GM19238 (cell line): Measurements from ENCODE around the gene TMEM273.

Experiments used
- DNase-seq: peaks from one replicate; pipeline ENCODE4 v3.0.0; 2011; ENCODE audit warnings: low spot score; ENCODE audit not compliant: insufficient read length

TMEM273 gene

GRCh38 chr10:49116509-49117375, 71.4 kb downstream of the TMEM273 start:
- no peak for DNase-seq

GRCh38 chr10:49115796-49116508, 72.2 kb downstream of the TMEM273 start:
- DNase-seq: no peak

- DNase-seq: peak; percentile 30
These were observed 73.0 kb downstream of the TMEM273 start, which contains the start of gene VSTM4 for GRCh38 chr10:49115015-49115795. VSTM4 (minus strand) TSS chr10:49115522; CDS start chr10:49115485, 37 bp downstream.

- no peak for DNase-seq
These were observed 73.5 kb downstream of the TMEM273 start for GRCh38 chr10:49114718-49115014.

- no peak for DNase-seq
These were observed 74.5 kb downstream of the TMEM273 start for GRCh38 chr10:49113741-49114141.

- DNase-seq: no peak
These were observed 75.3 kb downstream of the TMEM273 start for GRCh38 chr10:49112851-49113250.

GRCh38 chr10:49112098-49112497, 76.1 kb downstream of the TMEM273 start:
- DNase-seq: no peak

- no peak for DNase-seq
These were observed 76.9 kb downstream of the TMEM273 start for GRCh38 chr10:49111320-49111698.

- DNase-seq: no peak
These were observed 77.4 kb downstream of the TMEM273 start for GRCh38 chr10:49110684-49111319.

GRCh38 chr10:49109669-49110340, 78.4 kb downstream of the TMEM273 start:
- no peak for DNase-seq

- no peak for DNase-seq
These were observed 79.5 kb downstream of the TMEM273 start for GRCh38 chr10:49108656-49109055.

GRCh38 chr10:49107887-49108267, 80.3 kb downstream of the TMEM273 start:
- DNase-seq: no peak

GRCh38 chr10:49107111-49107886, 80.9 kb downstream of the TMEM273 start:
- DNase-seq: no peak

GRCh38 chr10:49106451-49106850, 81.7 kb downstream of the TMEM273 start:
- no peak for DNase-seq

- DNase-seq: no peak
These were observed 83.1 kb downstream of the TMEM273 start for GRCh38 chr10:49105076-49105475.
